ENCODE measurements around the gene LCOR.

DNA sequence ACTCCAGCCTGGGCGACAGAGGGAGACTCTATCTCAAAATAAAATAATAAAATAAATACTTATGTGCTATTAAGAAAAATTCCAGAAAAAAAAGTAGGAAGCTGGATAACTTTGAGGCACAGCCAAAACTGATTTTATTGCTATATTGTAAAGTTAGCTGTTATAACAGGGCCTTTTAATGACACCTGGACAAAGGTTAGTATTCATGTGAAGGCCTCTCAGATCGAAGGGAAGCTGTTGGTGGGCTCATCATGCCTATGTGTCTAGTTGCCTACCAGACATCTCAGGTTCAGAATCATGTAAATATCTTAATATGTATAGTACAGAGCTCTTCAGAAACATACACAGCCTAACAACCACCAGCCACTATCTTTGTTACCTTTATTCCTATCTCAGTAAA is 143.0 kb downstream of the LCOR start:
- no peak for TF ChIP-seq ARNTL (CRISPR knock-in tag; IDR thresholded peaks at IDR 0.05; ENCODE audit: borderline replicate concordance, low read depth)
- no peak for TF ChIP-seq GLIS3 (CRISPR knock-in tag; IDR thresholded peaks at IDR 0.05)
- TF ChIP-seq, protein P1, sequence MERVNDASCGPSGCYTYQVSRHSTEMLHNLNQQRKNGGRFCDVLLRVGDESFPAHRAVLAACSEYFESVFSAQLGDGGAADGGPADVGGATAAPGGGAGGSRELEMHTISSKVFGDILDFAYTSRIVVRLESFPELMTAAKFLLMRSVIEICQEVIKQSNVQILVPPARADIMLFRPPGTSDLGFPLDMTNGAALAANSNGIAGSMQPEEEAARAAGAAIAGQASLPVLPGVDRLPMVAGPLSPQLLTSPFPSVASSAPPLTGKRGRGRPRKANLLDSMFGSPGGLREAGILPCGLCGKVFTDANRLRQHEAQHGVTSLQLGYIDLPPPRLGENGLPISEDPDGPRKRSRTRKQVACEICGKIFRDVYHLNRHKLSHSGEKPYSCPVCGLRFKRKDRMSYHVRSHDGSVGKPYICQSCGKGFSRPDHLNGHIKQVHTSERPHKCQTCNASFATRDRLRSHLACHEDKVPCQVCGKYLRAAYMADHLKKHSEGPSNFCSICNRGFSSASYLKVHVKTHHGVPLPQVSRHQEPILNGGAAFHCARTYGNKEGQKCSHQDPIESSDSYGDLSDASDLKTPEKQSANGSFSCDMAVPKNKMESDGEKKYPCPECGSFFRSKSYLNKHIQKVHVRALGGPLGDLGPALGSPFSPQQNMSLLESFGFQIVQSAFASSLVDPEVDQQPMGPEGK (CRISPR knock-in tag; IDR thresholded peaks at IDR 0.05; ENCODE audit: borderline replicate concordance), result no peak
- no peak for TF ChIP-seq ZNF565 (CRISPR knock-in tag; conservative IDR thresholded peaks at IDR 0.05; ENCODE audit: low read depth)

Data from SK-N-SH treated with all-trans-retinoic acid at 6 μM for 48 hours (cell line).